RKO (cell line): ENCODE measurements around the gene BCL2L11.
A peak's percentile ranks its signal among the peaks of the same experiment; 100 is the strongest.

Source experiments
- DNase-seq: peaks from one replicate; pipeline ENCODE4 v3.0.0-alpha.2; 2016; ENCODE audit warnings: low spot score

The BCL2L11 gene

DNA sequence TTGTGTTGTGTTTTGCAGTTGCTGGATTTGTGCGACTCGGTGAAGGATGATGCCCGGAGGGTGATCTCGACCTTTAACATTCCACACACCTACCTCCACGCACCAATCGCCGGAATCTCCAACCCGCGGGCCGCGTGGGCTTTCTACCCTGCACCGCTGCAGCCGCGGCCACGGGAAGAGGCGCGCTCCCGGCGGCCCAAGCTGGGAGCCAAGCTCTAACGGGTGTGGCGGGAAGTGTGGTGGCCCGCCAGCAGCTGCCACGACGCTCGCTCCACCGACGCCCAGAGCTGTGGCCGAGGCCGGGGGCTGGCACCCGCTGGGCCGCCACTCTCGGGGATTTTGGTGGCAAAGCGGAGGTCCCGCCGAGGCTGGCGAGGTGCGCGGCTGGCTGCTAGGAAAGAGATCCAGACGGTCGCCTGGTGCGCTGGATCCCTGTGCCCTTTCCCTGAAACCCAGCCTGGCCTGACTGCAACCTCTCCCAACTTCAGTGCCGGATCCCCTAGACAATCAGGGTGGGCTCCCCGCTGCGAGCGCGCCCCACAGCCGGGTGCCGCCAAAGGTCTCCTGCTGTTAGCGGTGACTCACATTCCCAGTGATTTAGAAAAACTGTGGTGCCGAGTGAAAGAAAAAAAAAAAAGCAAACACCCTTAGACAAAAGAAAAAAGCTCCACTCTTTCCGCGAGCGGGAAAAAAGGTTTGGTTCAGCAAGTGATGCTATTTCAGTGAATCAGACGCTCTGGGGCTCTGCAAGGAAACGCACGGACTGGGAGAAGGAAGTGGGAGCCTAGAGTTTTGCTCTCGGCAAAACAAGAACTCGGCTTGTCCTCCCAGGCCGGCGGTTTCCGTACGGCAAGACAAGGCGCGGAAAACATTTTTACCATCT is 2.9 kb upstream of the BCL2L11 start:
- peak; percentile 64 for DNase-seq

DNA sequence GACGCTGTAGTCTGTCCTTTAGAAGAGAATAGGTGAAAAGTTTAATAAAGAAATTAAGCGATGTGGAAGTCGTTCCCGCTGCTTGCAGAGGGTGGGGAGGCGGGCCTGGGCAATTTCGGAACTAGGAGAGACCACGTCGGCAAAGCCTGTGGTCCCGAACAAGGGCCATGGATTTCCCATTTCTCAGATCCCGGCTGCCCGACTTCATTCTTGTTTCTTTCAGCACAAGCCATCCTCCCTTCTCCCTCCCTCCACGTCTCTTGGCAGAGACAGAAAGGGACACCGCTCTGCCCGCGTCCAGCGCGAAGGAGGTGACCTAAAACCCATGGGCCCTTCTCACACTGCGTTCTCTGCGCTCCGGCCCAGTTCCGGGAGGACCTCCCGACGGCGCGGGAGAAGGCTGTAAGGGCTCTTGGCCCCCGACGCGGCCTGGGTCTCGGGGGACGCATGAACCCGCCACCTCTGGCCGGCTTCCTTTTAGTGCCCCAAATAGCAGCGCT is 2.2 kb upstream of the BCL2L11 start:
- no peak for DNase-seq

DNA sequence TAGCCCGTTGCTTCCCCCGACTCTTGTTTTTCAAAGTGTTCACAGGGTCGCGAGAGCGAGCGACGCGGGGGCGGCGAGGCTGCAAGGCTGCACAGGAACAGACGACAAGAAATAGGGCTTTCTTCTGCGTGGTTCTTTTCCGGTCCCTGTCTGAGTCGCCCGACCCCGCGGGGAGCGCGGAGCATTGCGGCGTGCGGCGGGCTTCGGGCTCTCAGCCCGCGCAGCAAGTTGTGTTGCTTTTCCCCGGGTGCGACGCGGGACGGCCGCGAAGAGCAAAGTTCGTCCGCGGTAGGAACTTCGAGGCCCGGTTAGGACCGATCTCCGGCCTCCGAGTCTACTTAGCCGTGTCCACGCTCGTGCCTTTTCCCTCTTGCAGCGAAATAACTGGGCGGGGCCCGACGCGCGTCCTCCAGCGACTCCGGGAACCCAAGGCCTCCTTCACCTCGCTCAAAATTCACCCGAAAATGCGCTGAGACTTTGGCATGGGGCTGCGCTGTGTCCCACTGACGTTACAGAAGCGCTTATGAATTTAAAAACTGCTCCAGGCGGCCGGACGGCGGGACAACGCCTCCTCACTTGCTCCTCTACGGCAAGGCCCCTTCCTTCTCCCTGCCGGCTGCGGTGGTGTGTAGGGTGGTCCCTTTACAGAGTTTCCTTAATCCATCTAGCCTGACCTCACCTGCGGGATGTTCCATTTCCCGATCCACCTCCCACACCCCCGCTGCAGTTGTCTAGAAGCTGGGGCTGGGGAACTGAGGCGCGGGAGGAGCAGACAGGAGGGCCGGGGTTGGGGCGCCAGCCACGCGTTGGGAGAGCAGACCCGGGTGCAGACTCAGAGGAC is 1.5 kb upstream of the BCL2L11 start:
- no peak for DNase-seq

DNA sequence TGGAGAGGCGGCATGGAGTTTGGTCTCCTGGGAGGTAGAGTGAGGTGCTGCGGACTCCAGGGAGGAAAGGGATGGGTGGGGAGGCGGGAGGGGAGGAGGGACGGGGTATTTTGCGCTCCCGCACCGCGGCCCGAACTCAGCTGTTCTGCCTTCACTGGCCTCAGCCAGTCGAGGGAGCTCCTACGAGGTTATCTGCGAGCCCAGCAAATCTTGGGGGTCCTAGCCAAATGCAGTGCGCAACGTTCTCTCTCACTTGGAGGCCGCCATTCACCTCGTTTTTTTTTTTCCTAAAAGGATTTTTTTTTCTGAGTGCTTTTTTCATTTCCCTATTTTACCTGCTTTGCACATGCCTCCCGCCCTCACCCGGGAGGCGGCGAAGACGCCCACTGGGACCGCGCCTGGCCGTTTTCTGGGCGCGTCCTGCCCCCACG is 877 bp upstream of the BCL2L11 start:
- DNase-seq, result no peak

DNA sequence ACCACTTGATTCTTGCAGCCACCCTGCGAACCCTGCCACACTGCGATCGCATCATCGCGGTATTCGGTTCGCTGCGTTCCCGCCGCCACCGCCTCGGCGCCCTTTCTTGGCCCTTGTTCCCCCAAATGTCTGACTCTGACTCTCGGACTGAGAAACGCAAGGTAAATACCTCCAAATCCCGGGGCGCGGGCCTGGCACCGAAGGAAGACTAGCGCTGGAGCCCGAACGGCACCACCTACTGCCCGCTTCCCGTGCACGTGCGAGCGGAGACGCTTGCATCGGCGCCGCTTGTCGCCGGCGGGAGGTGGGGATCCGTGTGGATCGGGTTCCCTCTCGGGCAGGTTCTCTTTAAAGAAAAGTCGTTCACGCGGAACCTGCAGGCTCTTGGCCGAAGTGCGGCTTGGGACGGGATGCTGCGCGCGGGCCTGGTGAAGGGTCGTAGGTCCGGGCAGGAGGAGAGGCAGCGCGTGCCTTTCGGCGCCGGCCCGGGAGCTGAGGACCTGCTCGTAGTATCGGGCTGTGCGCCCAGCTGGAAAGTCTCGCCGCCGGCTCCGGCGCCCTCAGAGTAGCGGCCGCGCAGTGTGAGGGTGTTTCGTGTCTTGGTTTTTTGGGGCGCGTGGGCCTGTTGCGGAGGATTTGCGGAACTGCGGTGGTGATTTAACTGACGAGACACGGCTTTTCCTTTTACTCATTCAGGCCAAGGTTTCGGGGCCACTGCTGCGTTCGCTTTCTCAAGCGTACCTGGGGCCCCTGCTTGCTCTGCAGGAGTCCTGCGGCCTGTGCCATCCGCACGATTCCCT is 514 bp downstream of the BCL2L11 start:
- peak; percentile 44 for DNase-seq

DNA sequence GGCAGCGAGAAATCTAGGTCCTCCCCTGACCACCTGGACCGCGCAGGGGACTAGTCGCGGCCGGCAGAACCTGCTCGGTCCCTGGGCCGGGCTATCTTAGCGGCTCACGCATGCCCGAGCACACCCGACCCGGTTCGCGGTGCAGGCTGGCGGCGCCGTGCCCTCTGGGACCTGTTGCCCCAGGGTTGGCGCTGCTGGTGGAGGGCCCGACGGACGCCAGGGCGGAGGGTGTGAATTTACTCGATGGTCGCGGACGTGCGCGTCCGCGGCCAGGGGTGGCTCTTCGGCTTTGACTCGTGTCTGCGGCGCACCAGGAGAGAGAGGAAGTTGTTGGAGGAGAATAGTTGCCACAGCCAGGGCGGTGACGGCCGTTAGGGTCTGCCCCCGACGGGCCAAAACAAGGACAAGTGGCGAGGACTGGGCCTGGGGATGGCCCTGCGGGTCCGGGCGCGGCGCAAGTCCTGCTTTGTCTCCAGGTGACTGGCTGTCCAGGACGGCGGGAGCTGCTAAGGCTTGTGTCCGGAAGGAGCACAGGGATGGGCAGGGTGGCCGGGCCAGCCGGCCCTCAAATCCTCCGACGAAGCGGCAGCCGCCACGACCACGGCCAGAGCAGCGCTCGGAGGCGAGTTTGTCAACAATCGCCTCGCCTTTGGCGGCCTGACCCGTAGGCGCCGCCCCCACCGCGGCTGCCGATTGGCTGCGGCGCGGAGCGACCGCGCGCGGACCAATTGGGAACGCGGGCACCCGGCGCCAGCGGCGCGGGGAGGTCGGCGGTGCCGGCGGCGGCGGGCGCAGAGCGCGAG is 1.3 kb downstream of the BCL2L11 start:
- peak; percentile 87 for DNase-seq

DNA sequence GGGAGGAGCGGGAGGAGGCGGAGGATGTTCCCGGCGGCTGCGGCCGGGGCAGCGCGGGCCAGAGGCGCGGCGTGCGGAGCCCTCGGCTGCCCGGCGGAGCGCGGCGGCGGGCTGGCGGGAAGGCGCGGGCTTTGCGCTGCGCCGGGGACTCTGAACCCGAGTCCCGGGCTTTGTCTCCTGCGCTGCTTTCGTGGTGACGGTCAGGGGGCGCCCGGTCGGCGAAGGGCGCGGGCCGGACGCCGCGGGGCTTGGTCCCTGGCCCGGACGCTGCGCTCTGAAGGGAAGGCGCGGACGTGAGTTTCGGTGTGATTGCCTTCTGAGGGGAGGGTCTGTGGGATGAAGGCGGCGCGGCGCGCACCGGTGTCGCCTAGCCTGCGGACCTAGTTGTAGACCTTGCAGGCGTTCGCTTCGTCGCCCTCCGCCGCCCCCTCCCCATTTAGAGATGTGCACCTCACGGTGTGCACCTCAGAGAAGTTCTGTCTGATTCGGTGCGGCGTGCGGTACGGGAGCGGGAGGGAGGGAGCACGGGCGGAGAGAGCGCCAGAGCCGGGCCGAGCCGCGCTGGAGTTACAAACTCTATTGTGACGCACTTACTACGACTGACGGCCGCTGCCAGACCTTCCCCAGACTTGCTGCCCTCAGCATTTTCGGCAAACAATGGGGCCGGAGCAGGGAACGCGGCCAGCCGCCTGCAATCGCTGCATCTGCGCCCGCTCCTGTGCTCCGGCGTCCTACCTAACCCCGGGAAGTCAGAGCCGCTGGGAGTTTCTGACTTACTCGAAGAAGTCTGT is 2.1 kb downstream of the BCL2L11 start:
- peak; percentile 87 for DNase-seq

DNA sequence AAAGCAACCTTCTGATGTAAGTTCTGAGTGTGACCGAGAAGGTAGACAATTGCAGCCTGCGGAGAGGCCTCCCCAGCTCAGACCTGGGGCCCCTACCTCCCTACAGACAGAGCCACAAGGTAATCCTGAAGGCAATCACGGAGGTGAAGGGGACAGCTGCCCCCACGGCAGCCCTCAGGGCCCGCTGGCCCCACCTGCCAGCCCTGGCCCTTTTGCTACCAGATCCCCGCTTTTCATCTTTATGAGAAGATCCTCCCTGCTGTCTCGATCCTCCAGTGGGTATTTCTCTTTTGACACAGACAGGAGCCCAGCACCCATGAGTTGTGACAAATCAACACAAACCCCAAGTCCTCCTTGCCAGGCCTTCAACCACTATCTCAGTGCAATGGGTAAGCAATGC is 3.0 kb downstream of the BCL2L11 start:
- DNase-seq, result no peak

DNA sequence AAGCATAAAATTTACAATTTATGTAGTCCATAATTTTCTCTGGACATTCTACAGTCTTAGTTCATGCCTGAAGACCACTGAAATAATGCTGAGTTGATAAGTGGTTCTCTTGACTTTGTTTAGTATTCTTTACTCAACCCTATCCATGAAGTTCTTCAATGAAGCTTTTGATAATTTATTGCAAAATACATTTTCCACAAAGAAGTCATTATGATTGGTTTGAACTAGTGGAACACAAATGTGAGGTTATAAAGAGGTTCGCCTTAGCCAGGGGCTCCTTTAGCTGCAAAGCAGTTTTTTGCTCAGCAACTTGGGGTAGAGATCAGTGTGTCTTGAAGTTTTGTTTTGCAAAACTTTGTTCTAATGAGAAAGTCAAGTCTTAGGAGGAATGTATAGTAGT is 5.9 kb downstream of the BCL2L11 start:
- DNase-seq, result no peak

DNA sequence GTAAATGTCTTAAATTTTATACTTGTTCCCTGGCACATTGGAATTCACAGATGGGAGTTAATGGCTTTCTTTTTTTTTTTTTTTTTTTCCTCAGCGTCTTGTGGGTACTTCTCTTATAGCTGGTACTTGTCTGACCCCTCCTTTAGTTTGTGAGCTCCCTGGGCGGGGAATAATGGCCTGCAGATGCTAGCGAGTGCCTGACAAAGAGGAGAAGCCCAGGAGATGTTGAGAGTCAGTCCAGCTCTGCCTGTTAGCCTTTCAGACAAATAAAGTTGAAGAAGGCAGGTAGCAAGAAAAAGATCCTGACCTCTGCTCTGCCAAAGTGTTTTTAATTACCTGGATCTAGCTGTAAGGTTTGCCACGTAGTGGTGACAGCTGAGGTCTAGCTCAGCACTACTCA is 6.6 kb downstream of the BCL2L11 start:
- DNase-seq, result no peak

DNA sequence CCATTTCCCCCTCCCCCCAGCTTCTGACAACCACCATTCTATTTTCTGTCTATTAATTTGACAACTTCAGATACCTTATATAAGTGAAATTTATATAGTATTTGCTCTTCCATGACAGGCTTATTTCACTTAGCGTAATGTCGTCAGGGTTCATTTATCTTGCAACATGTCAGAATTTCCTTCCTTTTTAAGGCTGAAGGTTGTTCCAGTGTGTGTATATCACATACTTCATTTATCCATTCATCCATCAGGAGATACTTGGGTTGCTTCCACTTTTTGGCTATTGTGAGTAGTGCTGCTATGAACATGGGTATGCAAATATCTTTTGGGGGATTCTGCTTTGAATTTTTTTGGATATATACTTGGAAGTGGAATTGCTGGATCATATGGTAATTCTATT is 7.4 kb downstream of the BCL2L11 start:
- no peak for DNase-seq

DNA sequence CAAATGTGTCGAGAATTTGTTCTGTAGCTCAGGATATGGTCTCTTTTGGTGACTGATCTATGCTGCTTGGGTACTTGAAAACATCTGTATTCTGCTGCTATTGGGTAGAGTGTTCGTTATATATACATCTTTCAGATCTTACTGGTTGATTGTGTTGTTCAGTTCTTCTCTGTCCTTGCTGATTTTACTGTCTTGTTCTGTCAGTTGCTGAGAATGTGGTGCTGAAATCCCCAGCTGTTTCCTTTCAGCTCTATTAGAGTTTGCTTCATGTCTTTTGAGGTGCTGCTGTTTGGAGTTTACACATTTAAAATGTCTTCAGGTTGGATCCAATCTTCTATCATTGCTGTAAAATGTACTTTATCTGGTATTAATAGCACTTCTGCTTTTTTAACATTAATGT is 12.9 kb downstream of the BCL2L11 start:
- DNase-seq, result no peak

DNA sequence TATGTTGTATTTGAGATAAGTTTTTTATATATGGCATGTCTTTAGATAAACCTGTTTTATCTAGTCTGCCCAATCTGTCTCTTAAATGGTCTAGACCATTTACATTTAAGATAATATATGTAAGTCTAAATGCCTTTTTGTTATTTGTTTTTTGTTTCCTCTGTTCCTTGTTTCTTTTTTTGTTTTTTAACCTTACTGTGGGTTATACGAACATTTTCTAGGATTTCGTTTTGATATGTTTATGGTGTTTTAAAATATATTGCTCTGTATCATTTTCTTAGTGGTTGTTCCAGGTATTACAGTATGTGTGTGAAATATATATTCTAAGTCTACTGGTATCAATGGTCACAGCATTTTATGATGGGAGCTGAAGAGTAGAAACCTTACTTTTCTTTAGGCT is 13.3 kb downstream of the BCL2L11 start:
- DNase-seq, result no peak

DNA sequence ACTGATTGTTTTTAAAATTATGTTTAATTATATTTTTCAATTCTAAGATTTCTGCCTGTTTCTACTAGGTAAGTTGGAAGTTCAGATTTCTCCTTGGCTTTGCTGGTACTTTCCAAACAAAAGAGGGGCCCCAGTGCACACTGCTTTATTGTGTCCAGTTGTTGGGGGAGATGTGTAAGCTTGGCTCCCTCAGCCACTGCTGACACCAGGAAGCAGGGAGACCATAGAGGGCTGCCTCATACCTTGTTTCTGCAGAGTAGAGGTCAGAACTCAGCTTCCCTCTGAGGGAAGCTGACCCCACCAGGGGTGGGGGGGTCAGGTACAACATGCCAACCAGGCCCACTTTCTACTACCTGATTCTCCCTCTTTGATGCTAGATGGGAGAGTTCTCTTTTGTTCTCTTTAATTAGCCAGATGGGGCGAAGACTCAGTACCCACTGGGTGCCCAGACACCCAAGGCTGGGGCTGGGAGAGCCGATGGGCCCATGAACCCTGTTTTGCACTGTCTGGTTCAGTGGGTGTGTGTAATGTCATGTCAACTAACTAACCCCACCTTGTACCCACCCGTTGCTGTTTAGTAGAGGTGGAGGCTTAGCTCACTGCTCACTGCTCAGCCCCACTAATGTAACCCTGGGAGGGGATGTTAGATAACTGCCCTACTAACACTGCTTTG is 14.7 kb downstream of the BCL2L11 start:
- no peak for DNase-seq

DNA sequence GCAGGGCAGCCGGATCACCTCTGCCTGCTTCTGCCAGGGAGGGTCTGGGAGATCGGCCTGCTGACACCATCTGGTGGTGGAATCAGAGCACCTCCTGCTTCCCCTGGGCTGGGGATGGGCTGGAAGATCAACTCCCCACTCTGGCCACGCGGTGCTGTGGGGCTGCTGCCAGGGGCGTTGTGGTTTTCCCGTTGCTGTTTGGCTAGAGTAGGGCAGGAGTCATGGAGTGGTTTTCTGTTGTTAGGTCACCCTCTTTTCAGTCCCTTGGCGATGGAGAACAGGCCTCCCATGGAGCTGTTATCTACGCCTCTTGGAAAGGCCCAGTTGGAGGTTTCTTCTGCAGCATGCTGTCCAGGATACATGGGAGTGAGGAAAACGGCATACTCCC is 15.2 kb downstream of the BCL2L11 start:
- no peak for DNase-seq

DNA sequence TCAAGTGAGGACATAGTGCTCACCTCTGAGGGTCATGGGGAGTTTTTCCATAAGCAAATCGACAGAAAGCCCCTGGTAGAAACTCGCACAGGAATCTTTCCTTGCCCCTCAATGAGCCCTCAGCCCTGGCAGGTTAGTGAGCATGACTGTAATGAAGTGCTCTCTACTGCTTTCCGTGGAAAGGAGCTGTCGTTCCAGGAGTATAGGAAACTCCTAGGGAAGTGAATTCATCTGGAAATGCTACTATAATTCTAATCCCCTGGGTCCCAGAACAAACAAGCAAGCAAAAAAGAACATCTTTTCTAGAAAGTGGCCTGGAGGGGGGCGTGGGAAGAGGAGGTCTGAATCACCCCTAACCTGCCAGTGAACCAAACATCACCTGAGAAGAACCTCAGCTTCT is 18.1 kb downstream of the BCL2L11 start:
- no peak for DNase-seq

DNA sequence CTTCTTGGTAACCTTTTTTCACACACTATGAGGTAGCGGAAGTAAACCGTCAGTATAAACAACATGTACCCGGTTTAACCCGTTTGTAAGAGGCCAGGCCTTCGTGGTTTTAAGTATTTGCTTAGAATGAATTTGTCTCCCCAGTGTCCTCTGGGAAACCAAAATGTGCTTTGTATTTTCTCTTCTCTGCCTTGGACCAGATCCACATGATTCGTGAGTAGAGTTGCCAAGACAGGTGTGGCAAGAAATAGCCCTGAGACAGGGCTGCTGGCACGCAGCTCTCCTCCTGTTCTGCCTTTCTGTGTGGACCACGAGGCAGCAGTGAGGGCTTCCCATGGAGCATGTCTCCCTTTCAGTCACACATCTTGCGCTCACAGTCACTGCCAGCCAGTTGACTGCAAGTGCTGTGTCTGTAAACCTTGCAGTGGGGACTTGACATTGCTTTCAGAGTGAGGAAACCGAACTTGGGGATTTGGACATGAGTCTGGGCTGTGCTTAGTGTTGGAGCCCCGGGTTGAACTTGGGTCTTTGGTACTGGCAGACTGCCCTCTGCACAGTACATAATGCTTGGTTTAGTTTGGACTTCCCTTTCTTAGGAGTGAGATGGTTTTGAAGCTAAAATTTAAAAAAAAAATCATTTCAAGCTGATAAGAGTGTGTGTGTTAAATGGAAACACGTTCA is 19.1 kb downstream of the BCL2L11 start:
- no peak for DNase-seq

DNA sequence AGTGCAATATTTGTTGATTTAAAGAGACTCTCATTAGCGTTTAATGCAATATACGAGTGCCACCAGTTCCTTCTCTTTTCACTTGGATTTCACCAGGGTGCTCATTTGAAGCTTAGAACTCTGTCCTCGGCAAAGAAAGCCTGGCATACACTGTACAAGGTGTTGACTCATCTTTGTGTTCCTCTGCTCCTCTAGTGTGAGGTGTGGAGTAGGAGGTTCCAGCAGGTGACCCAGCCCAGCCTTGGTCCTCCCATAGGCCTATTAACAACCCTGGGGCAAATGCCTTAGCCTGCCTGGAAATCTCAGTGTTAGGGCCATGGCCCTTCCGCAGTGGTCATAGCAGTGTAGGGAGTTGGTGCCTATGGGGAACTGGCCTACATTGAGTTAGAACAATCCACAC is 20.1 kb downstream of the BCL2L11 start:
- DNase-seq, result no peak

DNA sequence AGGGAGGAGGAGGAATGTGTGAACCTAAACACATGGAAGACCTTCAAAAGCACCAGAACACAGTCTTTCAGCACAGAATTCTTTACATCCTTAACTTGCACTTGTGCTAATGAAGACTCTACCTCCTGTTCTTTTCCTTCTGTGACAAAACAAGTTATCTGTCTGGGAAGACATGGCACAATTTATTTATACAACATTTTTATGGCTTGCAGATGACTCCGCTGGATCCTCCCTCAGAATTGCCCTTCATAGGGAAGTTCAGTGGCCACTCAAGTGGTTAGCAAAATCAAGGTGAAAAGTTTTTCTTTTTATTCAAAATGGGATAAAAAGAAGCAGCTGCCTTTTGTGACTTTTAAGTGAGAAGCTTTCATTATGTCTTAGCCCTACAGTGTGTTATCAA is 21.4 kb downstream of the BCL2L11 start:
- DNase-seq, result no peak
